Spleen (tissue), 11 donors: ENCODE results near the gene SLC22A12. TPM values are rescaled to one million over a fixed set of nuclear protein-coding genes. Genes with fewer than 3 reads are reported as not detected.

ENCODE experiments used
- DNase-seq: peaks from one replicate; pipeline ENCODE4 v3.0.0-alpha.2; 2020
- H3K27ac ChIP-seq, 8 donors: fragments of 200-600 bp; sonication (generic) in 7 of 8; 1 replicate in 4 of 8; 2 replicates in 4 of 8; pipeline versions ENCODE4 v1.5.0 to v1.8.0; 2016 to 2021; ENCODE audit warnings: inconsistent platforms in 4 of 8, mild to moderate bottlenecking in 4 of 8, moderate library complexity in 1 of 8
- H3K27me3 ChIP-seq, 7 donors: fragments of 200-600 bp; sonication (generic) in 6 of 7; replicated peaks in 1 of 7; 1 replicate in 4 of 7; 2 replicates in 3 of 7; pipeline versions ENCODE4 v1.5.0 to v1.8.0; 2016 to 2021; ENCODE audit warnings: inconsistent platforms in 3 of 7, mild to moderate bottlenecking in 1 of 7
- H3K36me3 ChIP-seq, 6 donors: fragments of 200-600 bp; sonication (generic) in 5 of 6; 1 replicate in 4 of 6; 2 replicates in 2 of 6; pipeline versions ENCODE4 v1.5.0 to v1.8.0; 2016 to 2021; ENCODE audit warnings: inconsistent platforms in 2 of 6
- H3K4me1 ChIP-seq, 6 donors: fragments of 200-600 bp; sonication (generic) in 5 of 6; 1 replicate in 3 of 6; 2 replicates in 3 of 6; pipeline versions ENCODE4 v1.5.0 to v1.8.0; 2016 to 2021; ENCODE audit warnings: inconsistent platforms in 3 of 6
- H3K4me3 ChIP-seq, 8 donors: fragments of 200-600 bp; sonication (generic) in 7 of 8; 1 replicate in 4 of 8; 2 replicates in 4 of 8; pipeline versions ENCODE4 v1.5.0 to v1.8.0; 2016 to 2021; ENCODE audit warnings: inconsistent platforms in 4 of 8, mild to moderate bottlenecking in 4 of 8, moderate library complexity in 2 of 8
- H3K9me3 ChIP-seq, 8 donors: fragments of 200-600 bp; sonication (generic) in 7 of 8; 1 replicate in 4 of 8; 2 replicates in 4 of 8; pipeline versions ENCODE4 v1.5.0 to v1.8.0; 2016 to 2021; ENCODE audit warnings: inconsistent platforms in 4 of 8
- CTCF ChIP-seq, 11 experiments: fragments of 200-600 bp in 7 of 11; fragments of 450-650 bp in 4 of 11; sonication (generic) in 4 of 11; IDR thresholded peaks in 8 of 11; conservative IDR thresholded peaks in 3 of 11; 1 replicate in 7 of 11; 2 replicates in 4 of 11; pipeline versions ENCODE4 v1.4.0 to v1.8.0; 2016 to 2021; ENCODE audit warnings: antibody characterized with exemption in 11 of 11, inconsistent platforms in 4 of 11, mild to moderate bottlenecking in 1 of 11
- POLR2A ChIP-seq, 3 donors: fragments of 450-650 bp; IDR thresholded peaks; one replicate each; pipeline ENCODE4 v1.5.1; 2017; ENCODE audit warnings: antibody characterized with exemption in 3 of 3, mild to moderate bottlenecking in 1 of 3
- POLR2AphosphoS5 ChIP-seq, 3 donors: sonication (generic); formaldehyde crosslinking; IDR thresholded peaks; one replicate each; pipeline ENCODE4 v1.5.1; 2017; ENCODE audit warnings: antibody characterized with exemption in 3 of 3
- WGBS, 5 donors: extraction: QIAGEN DNeasy Blood & Tissue Kit in 3 of 5; methylation state at CpG; one replicate each; pipeline versions ENCODE4 v1.1.5 to v1.1.7; 2013 to 2018; 5-methylcytosine and 5-hydroxymethylcytosine counted together
- intact Hi-C: fragments of 100-400 bp; cut with DNase I; formaldehyde crosslinking; loops from one replicate; pipeline ENCODE4 v1.15.0; 2023; ENCODE audit warnings: low total_unique reads
- polyA plus RNA-seq, 3 donors: library from polyadenylated mRNA; stranded (reverse); fragments of 200-250 nt; gene quantifications; one replicate each; pipeline ENCODE4 v1.2.1, GENCODE V29; 2013
- total RNA-seq, 7 donors: library from RNA; depleted of rRNA in 3 of 7; stranded (reverse); fragments of >200 nt in 3 of 7; fragmentation: NEBNext Ultra II Directional in 4 of 7; extraction: Animal tissue kit (Norgen Biotek cat#: 25700) in 4 of 7; gene quantifications; one replicate each; pipeline versions ENCODE4 v1.1.0 to v1.2.1, GENCODE V29; 2016 to 2021
- donor health status: healthy with polysubstance abuse.
- donor health status: DM: no; HTN: no; CAD: no; lungs with moderate emphysema.
- donor health status: DM: no; HTN: no; CAD: no.
- donor health status: Bipolar disorder and iron deficiency.
- donor health status: healthy.
- donor health status: DM: no; HTN: no; CAD: no.
- donor health status: DM: yes; HTN: yes; CAD: no.

The SLC22A12 gene
- total and polyA plus RNA-seq, 10 donors: not detected

- intact Hi-C loops: no loop called here
- WGBS, 5 donors: 80 to 88% (median 85%) methylated on average over 12 of the region's 12 CpGs
- H3K27me3 ChIP-seq: peaks cover 0 to 15% (median 0%) of the 10 kb centered on the region in 7 donors
Observed at GRCh38 chr11:64601605-64602465, 10.8 kb downstream of the SLC22A12 start.

GRCh38 chr11:64602466-64603070, 11.5 kb downstream of the SLC22A12 start:
- Histone ChIP-seq H3K4me1 (no peaks in the 10 kb centered on the region), H3K36me3 (no peaks in the 10 kb centered on the region), H3K9me3 (no peaks in the 10 kb centered on the region), H3K4me3 (no peak overlapping the region), H3K27ac (no peak overlapping the region), H3K27me3 (peaks cover 0 to 15% (median 0%) of the 10 kb centered on the region in 7 donors)
- WGBS, 5 donors: 92 to 100% (median 93%) methylated on average over 5 to 10 of the region's 10 CpGs
- DNase-seq: no peak
- TF ChIP-seq POLR2AphosphoS5 (IDR thresholded peaks at IDR 0.05) (no peak), CTCF (IDR thresholded peaks at IDR 0.05 in 8 of 11, conservative IDR thresholded peaks at IDR 0.05 in 3 of 11) (no peak)
- intact Hi-C loops: no loop called here

More at GRCh38 chr11:64601605-64602465, 10.8 kb downstream of the SLC22A12 start:
- Histone ChIP-seq H3K27ac (no peak overlapping the region), H3K36me3 (no peaks in the 10 kb centered on the region), H3K9me3 (no peaks in the 10 kb centered on the region), H3K4me1 (no peaks in the 10 kb centered on the region), H3K4me3 (no peak overlapping the region)
- no peak for DNase-seq
- TF ChIP-seq POLR2A (IDR thresholded peaks at IDR 0.05) (no peak), POLR2AphosphoS5 (IDR thresholded peaks at IDR 0.05) (no peak), CTCF (IDR thresholded peaks at IDR 0.05 in 8 of 11, conservative IDR thresholded peaks at IDR 0.05 in 3 of 11) (no peak)

GRCh38 chr11:64603411-64604110, 12.5 kb downstream of the SLC22A12 start:
- Histone ChIP-seq H3K9me3 (no peaks in the 10 kb centered on the region), H3K36me3 (no peaks in the 10 kb centered on the region), H3K4me1 (no peaks in the 10 kb centered on the region), H3K27me3 (peaks cover 0 to 15% (median 0%) of the 10 kb centered on the region in 7 donors), H3K27ac (no peak overlapping the region), H3K4me3 (no peak overlapping the region)
- 81 to 89% (median 83%) methylated on average over 8 to 10 of the region's 10 CpGs for WGBS, 5 donors
- no peak for DNase-seq
- intact Hi-C loops: no loop called here
- TF ChIP-seq POLR2AphosphoS5 (IDR thresholded peaks at IDR 0.05) (no peak), POLR2A (IDR thresholded peaks at IDR 0.05) (no peak), CTCF (IDR thresholded peaks at IDR 0.05 in 8 of 11, conservative IDR thresholded peaks at IDR 0.05 in 3 of 11) (no peak)
